Ishikawa (cell line): Measurements from ENCODE around the gene FAM171A1.

Experiments
- CEBPB ChIP-seq: IDR thresholded peaks from 2 replicates; pipeline ENCODE4 v1.6.1; 2012
- CREB1 ChIP-seq: IDR thresholded peaks from 2 replicates; pipeline ENCODE4 v1.6.1; 2012; ENCODE audit warnings: low read depth
- EGR1 ChIP-seq: IDR thresholded peaks from 2 replicates; pipeline ENCODE4 v1.6.1; 2012
- EP300 ChIP-seq: IDR thresholded peaks from 2 replicates; pipeline ENCODE4 v1.6.1; 2012; ENCODE audit warnings: borderline replicate concordance
- FOXM1 ChIP-seq: IDR thresholded peaks from 2 replicates; pipeline ENCODE4 v1.6.1; 2012; ENCODE audit warnings: low read depth, borderline replicate concordance
- MAX ChIP-seq: IDR thresholded peaks from 2 replicates; pipeline ENCODE4 v1.6.1; 2012
- NFIC ChIP-seq: IDR thresholded peaks from 2 replicates; pipeline ENCODE4 v1.6.1; 2012
- RAD21 ChIP-seq: IDR thresholded peaks from 2 replicates; pipeline ENCODE4 v1.6.1; 2012; ENCODE audit warnings: low read depth
- REST ChIP-seq: IDR thresholded peaks from 2 replicates; pipeline ENCODE4 v1.6.1; 2012; ENCODE audit warnings: low read depth, mild to moderate bottlenecking
- TAF1 ChIP-seq: IDR thresholded peaks from 2 replicates; pipeline ENCODE4 v1.6.1; 2012; ENCODE audit warnings: low read depth, mild to moderate bottlenecking
- TCF12 ChIP-seq: IDR thresholded peaks from 2 replicates; pipeline ENCODE4 v1.6.1; 2012; ENCODE audit warnings: low read depth
- TEAD4 ChIP-seq: IDR thresholded peaks from 2 replicates; pipeline ENCODE4 v1.6.1; 2012
- USF1 ChIP-seq: IDR thresholded peaks from 2 replicates; pipeline ENCODE4 v1.6.1; 2012
- YY1 ChIP-seq: IDR thresholded peaks from 2 replicates; pipeline ENCODE4 v1.6.1; 2012; ENCODE audit warnings: low read depth
- ZBTB7A ChIP-seq: IDR thresholded peaks from 2 replicates; pipeline ENCODE4 v1.6.1; 2012; ENCODE audit warnings: low read depth

The FAM171A1 gene

GRCh38 chr10:15352836-15353235 lies 18.3 kb downstream of the FAM171A1 start:
- TF ChIP-seq CREB1 (no peak), REST (no peak), FOXM1 (no peak), YY1 (no peak), MAX (no peak), ZBTB7A (no peak), NFIC (no peak), TAF1 (no peak), TCF12 (no peak), EP300 (no peak), EGR1 (no peak)

GRCh38 chr10:15352201-15352600 lies 18.9 kb downstream of the FAM171A1 start:
- no peak for TF ChIP-seq YY1
- TF ChIP-seq ZBTB7A = no peak
- TF ChIP-seq CEBPB = no peak
- no peak for TF ChIP-seq USF1
- TF ChIP-seq NFIC = no peak

GRCh38 chr10:15351099-15351820 lies 19.8 kb downstream of the FAM171A1 start:
- TF ChIP-seq TCF12 (no peak), TAF1 (no peak), TEAD4 (no peak), MAX (no peak), CREB1 (no peak), NFIC (no peak), YY1 (no peak), EP300 (no peak), REST (no peak), RAD21 (no peak), EGR1 (no peak), ZBTB7A (no peak), FOXM1 (no peak), CEBPB (no peak), USF1 (no peak)

- TF ChIP-seq YY1 (no peak), TAF1 (no peak), MAX (no peak), TCF12 (no peak), FOXM1 (no peak), ZBTB7A (no peak), NFIC (no peak), USF1 (no peak), TEAD4 (no peak), EGR1 (no peak), REST (no peak), CEBPB (no peak)
Measured at GRCh38 chr10:15349112-15349511, 22.0 kb downstream of the FAM171A1 start.
